Kidney epithelial cell (primary cell): ENCODE data around the gene CXorf49. TPM values are rescaled to one million over a fixed set of nuclear protein-coding genes. Genes with fewer than 3 reads are reported as not detected.
"Not testable (repeated sequence)": the region's sequence is repeated elsewhere in the genome, so short reads cannot be mapped to it uniquely, and the experiment has no call there.

ENCODE experiments used
- DNase-seq: peaks from one replicate; pipeline ENCODE4 v3.0.0-alpha.2; 2010; ENCODE audit warnings: low read depth
- H3K27me3 ChIP-seq: 2 replicates; pipeline ENCODE4 v1.6.0; 2011; ENCODE audit warnings: low read length; ENCODE audit not compliant: control insufficient read depth, insufficient read depth
- H3K36me3 ChIP-seq: 2 replicates; pipeline ENCODE4 v1.5.1; 2011; ENCODE audit warnings: low read length; ENCODE audit not compliant: control insufficient read depth, insufficient read depth
- H3K4me3 ChIP-seq: 2 replicates; pipeline ENCODE4 v1.5.1; 2011; ENCODE audit warnings: low read depth, mild to moderate bottlenecking, control low read depth, low read length
- total RNA-seq: library from RNA; depleted of rRNA; stranded (reverse); fragments of >200 nt; gene quantifications from 2 replicates; pipeline ENCODE4 v1.2.3, GENCODE V29; 2015

Gene CXorf49
- 52.7 and 80.7 TPM in 2 replicates for total RNA-seq

DNA sequence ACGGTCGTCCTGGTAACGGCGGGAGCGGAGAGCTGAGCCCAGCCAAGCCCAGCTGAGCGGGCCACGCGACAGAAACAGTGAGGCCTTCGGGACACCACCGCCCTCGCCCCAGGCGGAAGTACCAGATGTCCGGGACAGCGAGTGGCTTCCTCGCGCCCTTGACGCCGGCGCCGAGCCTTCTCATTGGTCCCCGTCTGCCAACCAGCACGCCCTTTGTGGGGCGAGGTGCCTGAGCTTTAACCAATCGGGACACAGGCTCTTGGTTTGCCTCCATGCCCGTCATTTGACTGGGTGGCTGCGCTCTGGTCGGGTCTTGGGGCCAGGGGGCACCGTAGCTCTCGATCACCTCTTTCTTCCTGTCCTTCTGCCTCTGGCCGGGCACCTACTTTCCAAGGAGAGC is at the start of gene CXorf49:
TSS of gene CXorf49 (minus strand) at position 101 of the 400 bp plus-strand sequence. CDS start 134 bp downstream, outside the sequence.
- H3K36me3 ChIP-seq, H3K4me3 ChIP-seq, DNase-seq, H3K27me3 ChIP-seq: not testable (repeated sequence)

DNA sequence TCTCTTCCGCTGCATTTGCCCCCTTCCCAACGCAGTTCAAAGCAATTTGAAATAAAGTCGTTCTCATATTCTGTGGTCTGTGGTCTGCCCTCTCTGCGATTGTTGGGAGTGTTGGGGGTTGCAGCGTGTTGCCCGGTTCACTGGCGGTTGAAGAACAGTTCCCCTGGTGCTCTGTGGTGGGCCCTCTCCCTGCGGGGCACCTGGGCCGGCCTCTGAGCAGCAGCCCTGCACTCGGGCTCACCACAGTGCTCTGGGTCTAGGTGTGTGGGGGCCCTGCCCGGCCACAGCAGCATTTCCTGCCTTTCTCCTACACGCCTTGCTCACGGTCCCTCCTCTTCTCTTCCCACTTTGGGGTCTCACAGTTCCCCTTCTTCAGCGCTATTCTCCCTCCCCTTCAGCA is 49.0 kb upstream of the CXorf49 start:
- not testable (repeated sequence) for H3K36me3 ChIP-seq, H3K4me3 ChIP-seq, DNase-seq, H3K27me3 ChIP-seq

DNA sequence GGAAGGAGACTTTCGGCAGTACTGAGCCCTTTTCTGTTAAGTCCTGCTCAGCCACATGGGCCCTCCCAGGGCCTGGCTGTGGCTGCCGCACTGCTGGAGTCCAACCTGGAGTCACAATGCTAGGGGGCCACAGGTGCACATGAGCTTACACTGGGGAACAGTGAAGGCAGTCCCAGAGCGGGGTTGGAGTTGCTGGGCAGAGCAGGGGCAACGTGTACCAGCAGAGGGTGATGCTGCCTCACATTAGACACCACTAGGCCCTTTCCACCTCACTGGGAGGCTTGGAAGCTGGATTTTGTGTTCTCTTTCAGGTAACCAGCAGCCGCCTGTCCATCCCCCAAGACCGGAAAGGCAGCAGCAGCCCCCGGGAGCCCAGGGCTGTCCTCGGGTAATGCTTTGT is 47.5 kb upstream of the CXorf49 start:
- not testable (repeated sequence) for H3K27me3 ChIP-seq, H3K36me3 ChIP-seq, DNase-seq, H3K4me3 ChIP-seq

DNA sequence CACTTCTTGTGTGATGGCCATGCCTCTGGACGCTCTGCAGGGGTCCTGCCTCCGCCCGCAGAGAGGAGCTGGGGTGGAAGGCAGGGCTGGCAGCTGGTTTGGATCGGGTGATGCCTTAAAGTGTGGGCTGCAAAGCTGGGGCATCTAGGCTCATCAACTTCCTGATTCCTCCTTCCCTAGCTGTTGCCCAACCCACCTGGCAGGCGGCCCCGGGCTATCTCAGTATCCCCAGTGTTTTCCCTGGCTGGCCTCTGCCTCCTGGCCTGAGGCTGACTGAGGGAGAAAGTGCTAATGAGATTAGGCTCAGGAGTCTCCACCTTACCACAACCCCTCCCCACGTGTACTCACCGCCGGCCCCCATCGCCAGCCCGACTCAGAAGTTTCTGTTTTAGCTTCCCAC is 46.7 kb upstream of the CXorf49 start:
- H3K4me3 ChIP-seq, DNase-seq, H3K27me3 ChIP-seq, H3K36me3 ChIP-seq: not testable (repeated sequence)

DNA sequence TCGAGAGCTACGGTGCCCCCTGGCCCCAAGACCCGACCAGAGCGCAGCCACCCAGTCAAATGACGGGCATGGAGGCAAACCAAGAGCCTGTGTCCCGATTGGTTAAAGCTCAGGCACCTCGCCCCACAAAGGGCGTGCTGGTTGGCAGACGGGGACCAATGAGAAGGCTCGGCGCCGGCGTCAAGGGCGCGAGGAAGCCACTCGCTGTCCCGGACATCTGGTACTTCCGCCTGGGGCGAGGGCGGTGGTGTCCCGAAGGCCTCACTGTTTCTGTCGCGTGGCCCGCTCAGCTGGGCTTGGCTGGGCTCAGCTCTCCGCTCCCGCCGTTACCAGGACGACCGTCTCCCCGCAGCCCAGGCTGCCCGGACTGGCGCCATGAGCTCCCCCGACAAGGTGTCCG is 45.0 kb upstream of the CXorf49 start, which contains the start of gene CXorf49B:
TSS of gene CXorf49B (plus strand) at position 301 of the 400 bp plus-strand sequence. CDS start at position 376, 75 bp downstream.
- H3K4me3 ChIP-seq, H3K27me3 ChIP-seq, H3K36me3 ChIP-seq, DNase-seq: not testable (repeated sequence)

DNA sequence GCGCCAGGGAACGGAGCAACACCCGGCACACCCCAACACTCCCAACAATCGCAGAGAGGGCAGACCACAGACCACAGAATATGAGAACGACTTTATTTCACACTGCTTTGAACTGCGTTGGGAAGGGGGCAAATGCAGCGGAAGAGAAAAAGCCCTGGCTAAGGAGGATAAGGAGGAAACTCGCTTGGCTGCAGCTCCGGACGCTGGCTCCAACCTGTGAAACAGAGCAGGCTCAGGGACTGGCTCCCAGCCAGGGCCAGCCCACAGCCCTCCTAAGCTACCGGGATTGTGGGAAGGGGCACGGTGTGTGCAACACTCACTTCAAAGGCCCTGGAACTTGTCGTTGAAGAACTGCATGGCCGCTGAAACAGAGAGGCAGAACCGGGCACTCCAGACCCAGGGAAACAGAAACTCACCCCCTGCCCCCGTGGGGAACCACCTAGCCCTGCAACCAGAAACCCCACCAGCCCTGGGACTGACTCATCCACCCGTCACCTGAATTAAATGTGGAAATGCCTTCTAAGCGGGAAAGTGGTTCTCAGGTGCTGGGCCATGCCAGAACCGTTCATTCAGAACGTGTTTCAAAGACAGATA is 42.7 kb upstream of the CXorf49 start:
- DNase-seq, H3K36me3 ChIP-seq, H3K4me3 ChIP-seq, H3K27me3 ChIP-seq: not testable (repeated sequence)

DNA sequence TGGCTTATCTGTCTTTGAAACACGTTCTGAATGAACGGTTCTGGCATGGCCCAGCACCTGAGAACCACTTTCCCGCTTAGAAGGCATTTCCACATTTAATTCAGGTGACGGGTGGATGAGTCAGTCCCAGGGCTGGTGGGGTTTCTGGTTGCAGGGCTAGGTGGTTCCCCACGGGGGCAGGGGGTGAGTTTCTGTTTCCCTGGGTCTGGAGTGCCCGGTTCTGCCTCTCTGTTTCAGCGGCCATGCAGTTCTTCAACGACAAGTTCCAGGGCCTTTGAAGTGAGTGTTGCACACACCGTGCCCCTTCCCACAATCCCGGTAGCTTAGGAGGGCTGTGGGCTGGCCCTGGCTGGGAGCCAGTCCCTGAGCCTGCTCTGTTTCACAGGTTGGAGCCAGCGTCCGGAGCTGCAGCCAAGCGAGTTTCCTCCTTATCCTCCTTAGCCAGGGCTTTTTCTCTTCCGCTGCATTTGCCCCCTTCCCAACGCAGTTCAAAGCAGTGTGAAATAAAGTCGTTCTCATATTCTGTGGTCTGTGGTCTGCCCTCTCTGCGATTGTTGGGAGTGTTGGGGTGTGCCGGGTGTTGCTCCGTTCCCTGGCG is 2.3 kb upstream of the CXorf49 start:
- not testable (repeated sequence) for DNase-seq, H3K36me3 ChIP-seq, H3K4me3 ChIP-seq, H3K27me3 ChIP-seq

DNA sequence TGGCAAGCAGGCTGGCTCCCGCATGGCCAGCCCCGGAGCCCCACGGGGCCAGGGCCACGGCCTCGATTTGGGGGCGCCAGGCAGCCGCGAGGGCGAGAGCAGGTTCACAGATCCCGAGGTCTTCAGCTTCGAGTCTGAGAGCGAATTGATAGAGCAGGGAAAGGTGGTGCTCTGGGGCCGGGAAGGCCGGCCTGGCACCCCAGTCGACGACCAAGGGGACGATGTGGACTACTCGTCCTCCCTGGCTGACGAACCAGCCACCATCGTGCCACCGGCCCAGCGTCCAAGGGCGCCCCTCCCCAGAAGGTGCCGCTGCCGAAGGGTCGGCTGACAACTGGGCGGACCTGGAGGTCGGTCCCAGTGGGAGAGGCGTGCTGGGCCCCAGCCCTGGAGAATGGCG is 1.1 kb upstream of the CXorf49 start:
- DNase-seq, H3K36me3 ChIP-seq, H3K27me3 ChIP-seq: not testable (repeated sequence)

DNA sequence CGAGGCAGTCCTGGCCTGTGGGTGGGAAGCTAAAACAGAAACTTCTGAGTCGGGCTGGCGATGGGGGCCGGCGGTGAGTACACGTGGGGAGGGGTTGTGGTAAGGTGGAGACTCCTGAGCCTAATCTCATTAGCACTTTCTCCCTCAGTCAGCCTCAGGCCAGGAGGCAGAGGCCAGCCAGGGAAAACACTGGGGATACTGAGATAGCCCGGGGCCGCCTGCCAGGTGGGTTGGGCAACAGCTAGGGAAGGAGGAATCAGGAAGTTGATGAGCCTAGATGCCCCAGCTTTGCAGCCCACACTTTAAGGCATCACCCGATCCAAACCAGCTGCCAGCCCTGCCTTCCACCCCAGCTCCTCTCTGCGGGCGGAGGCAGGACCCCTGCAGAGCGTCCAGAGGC is 1.8 kb downstream of the CXorf49 start:
- H3K36me3 ChIP-seq, H3K4me3 ChIP-seq, DNase-seq, H3K27me3 ChIP-seq: not testable (repeated sequence)

More for the DNA sequence above, 1.1 kb upstream of the CXorf49 start:
- not testable (repeated sequence) for H3K4me3 ChIP-seq

DNA sequence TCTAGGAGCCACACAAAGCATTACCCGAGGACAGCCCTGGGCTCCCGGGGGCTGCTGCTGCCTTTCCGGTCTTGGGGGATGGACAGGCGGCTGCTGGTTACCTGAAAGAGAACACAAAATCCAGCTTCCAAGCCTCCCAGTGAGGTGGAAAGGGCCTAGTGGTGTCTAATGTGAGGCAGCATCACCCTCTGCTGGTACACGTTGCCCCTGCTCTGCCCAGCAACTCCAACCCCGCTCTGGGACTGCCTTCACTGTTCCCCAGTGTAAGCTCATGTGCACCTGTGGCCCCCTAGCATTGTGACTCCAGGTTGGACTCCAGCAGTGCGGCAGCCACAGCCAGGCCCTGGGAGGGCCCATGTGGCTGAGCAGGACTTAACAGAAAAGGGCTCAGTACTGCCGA is 2.5 kb downstream of the CXorf49 start:
- not testable (repeated sequence) for H3K4me3 ChIP-seq, DNase-seq, H3K36me3 ChIP-seq, H3K27me3 ChIP-seq

DNA sequence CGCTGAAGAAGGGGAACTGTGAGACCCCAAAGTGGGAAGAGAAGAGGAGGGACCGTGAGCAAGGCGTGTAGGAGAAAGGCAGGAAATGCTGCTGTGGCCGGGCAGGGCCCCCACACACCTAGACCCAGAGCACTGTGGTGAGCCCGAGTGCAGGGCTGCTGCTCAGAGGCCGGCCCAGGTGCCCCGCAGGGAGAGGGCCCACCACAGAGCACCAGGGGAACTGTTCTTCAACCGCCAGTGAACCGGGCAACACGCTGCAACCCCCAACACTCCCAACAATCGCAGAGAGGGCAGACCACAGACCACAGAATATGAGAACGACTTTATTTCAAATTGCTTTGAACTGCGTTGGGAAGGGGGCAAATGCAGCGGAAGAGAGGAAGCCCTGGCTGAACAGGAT is 4.0 kb downstream of the CXorf49 start:
- not testable (repeated sequence) for H3K36me3 ChIP-seq, H3K4me3 ChIP-seq, DNase-seq, H3K27me3 ChIP-seq

DNA sequence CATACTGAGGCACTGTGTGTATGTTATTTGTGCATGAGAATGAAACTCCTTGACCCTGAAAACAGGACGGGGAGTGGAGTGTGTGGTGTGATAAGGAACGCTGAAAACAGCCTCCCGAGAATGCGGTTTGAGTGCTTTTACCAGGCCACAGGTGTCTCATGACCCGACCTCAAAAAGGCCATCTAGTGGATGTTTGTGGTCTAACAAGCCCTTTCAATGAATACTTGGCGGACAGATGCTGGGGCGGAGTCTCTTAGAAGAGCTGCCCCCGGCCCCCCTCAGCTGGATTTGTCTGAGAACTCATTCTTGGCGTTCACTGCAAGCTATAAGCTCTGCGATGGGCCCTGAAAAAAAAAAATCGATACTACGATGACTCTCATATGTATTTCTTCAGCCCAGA is 15.2 kb downstream of the CXorf49 start:
- H3K27me3 ChIP-seq, H3K36me3 ChIP-seq, H3K4me3 ChIP-seq, DNase-seq: not testable (repeated sequence)

DNA sequence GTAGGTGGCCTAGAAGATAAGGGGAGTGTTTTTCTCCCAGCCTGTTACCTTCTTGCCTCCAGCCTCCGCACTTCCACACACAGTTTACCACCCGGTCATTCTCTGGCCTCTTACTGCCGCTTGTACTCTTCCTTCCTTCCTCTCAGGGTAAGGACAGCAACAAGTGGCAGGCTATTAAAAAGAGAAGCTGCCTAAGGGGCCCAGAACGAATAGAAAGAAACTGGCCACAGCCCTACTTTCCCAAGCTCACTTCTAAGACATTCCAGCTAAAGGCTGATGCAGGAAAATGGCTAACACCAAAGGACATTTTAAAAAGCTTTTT is 19.1 kb downstream of the CXorf49 start:
- not testable (repeated sequence) for H3K27me3 ChIP-seq, H3K4me3 ChIP-seq, DNase-seq, H3K36me3 ChIP-seq

DNA sequence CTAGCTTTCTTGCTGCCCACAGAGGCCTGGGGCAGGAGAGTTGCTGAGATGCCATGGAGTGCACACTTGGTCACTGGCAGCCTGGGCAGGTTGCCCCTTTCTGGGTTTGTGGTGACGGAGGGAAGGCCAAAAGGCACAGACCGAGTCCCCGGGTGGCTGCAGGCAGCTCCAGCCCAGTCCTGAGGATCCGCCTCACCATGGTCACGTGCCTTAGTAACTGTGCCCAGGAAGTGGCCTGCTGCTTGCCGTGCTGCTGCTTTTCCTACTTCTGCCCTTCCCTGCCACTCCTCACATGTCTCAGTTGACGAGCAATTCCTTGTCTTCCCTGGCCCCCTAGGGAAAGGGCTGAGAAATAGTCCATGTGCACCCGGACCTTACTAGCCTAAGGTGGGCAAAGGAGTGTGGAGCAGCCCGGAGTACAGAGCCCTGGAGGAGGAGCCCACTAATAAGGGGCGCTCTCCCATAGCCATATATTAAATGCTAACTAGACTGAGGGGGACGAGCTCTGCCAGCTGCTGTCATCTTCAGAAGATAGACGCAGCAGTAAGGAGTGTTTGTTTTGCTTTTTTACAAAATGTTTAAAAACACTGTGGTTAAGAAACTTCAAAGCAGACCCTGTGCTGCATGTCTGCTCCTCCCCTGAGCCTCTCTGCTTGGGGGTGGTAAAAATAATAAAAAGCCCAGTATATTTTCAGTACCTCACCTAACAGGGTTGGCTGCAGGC is 19.6 kb downstream of the CXorf49 start:
- H3K27me3 ChIP-seq, H3K36me3 ChIP-seq, H3K4me3 ChIP-seq, DNase-seq: not testable (repeated sequence)
